ENCODE measurements around the gene ATP13A4.

The ATP13A4 gene

DNA sequence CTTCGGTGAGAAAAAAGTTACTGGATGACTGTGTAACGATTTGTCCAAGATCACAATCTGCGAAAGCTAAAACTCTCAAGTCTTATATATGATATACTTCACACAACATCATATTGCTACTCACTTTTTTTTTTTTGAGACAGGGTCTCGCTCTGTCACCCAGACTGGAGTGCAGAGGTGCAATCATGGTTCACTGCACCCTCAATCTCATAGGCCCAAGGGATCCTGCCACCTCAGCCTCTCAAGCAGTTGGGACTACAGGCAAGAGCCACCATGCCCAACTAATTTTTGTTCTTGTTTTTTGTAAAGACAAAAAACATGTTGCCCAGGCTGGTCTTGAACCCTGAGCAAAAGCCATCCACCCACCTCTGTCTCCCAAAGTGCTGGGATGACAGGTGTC, 5.4 kb upstream of the ATP13A4 start:
- Histone ChIP-seq H3K4me1 (ENCODE audit: control insufficient read depth in 1 of 2, insufficient read depth in 2 of 2, low read length in 2 of 2) (peaks cover 5 to 16% of the 10 kb centered on the region in 2 donors), H3K27me3 (ENCODE audit: control insufficient read depth in 1 of 2, insufficient read depth in 2 of 2, low read length in 2 of 2) (no peaks in the 10 kb centered on the region), H3K27ac (ENCODE audit: low read depth, low read length) (no peak overlapping the region), H3K36me3 (ENCODE audit: control insufficient read depth in 1 of 2, insufficient read depth in 2 of 2, low read length in 2 of 2) (no peaks in the 10 kb centered on the region), H3K9me3 (ENCODE audit: control insufficient read depth in 1 of 2, low read length in 2 of 2) (no peaks in the 10 kb centered on the region), H3K9ac (ENCODE audit: low read depth in 1 of 2, low read length in 2 of 2) (no peak overlapping the region), H3K4me3 (ENCODE audit: low read depth in 1 of 2, low read length in 2 of 2) (no peak overlapping the region)

DNA sequence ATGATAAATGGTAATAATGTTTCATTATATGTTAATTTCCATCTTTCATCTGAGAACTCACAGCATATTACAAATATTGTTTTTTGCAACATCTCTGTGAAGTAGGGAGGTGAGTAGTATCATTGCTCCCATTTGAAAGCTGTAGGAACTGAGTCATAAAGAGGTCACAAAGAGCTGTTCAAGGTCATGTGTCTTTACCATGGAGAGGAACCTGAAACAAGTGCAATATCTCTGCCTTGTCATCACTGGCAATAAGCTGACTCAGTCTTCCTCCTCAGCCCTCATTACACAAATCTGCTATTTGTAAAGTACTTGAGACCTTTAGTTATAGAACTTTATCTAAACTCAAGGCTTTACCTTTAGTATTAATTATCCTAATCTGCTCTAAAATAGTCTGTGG, 4.4 kb upstream of the ATP13A4 start:
- Histone ChIP-seq H3K4me3 (ENCODE audit: low read depth in 1 of 2, low read length in 2 of 2) (no peak overlapping the region), H3K36me3 (ENCODE audit: control insufficient read depth in 1 of 2, insufficient read depth in 2 of 2, low read length in 2 of 2) (no peaks in the 10 kb centered on the region), H3K9me3 (ENCODE audit: control insufficient read depth in 1 of 2, low read length in 2 of 2) (no peaks in the 10 kb centered on the region), H3K9ac (ENCODE audit: low read depth in 1 of 2, low read length in 2 of 2) (no peak overlapping the region), H3K27ac (ENCODE audit: low read depth, low read length) (no peak overlapping the region), H3K4me1 (ENCODE audit: control insufficient read depth in 1 of 2, insufficient read depth in 2 of 2, low read length in 2 of 2) (peaks cover 5 to 19% of the 10 kb centered on the region in 2 donors), H3K27me3 (ENCODE audit: control insufficient read depth in 1 of 2, insufficient read depth in 2 of 2, low read length in 2 of 2) (no peaks in the 10 kb centered on the region)

DNA sequence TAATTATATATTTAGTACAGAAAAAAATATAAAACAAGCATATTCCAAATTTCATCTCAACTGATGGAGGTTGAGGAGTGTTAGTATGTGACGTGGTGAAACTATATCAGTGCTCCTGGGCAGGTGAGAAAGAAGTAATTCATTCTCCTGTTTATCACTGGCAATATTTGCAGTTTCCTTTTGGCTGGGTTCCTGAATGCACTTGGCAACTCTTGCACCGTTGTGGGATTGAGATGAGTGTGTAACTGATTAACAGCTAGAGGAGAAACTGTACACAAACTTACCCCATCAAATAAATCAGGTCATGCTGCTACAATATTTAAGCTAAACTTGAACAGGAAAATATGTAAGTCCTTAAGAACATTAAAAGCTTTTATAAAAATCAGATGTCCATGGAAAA, 2.1 kb upstream of the ATP13A4 start:
- Histone ChIP-seq H3K36me3 (ENCODE audit: control insufficient read depth in 1 of 2, insufficient read depth in 2 of 2, low read length in 2 of 2) (no peaks in the 10 kb centered on the region), H3K4me1 (ENCODE audit: control insufficient read depth in 1 of 2, insufficient read depth in 2 of 2, low read length in 2 of 2) (peaks cover 5 to 19% of the 10 kb centered on the region in 2 donors), H3K9me3 (ENCODE audit: control insufficient read depth in 1 of 2, low read length in 2 of 2) (no peaks in the 10 kb centered on the region)

DNA sequence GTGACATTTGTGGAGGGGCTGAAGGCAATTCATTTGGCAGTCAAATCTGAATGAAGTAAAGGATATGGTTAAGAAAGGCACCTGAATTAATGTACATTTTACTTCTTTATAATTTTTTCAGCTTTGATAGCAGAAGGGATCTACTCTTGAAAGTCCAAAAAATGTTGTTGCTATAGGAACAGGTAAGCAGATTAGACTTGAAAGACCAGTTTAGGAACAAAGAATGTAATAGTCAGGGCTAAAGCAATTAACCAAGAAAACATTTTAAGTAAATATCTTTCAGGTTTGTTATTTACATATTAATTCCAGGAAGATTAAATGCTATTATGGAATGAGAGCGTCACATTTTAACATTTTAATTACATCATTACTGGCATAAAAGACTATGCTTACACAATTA, 1.1 kb downstream of the ATP13A4 start:
- H3K9me3 ChIP-seq (ENCODE audit: control insufficient read depth in 1 of 2, low read length in 2 of 2) = no peaks in the 10 kb centered on the region
- no peaks in the 10 kb centered on the region for H3K36me3 ChIP-seq (ENCODE audit: control insufficient read depth in 1 of 2, insufficient read depth in 2 of 2, low read length in 2 of 2)
- H3K4me1 ChIP-seq (ENCODE audit: control insufficient read depth in 1 of 2, insufficient read depth in 2 of 2, low read length in 2 of 2) = peaks cover 5 to 19% of the 10 kb centered on the region in 2 donors
- H3K4me3 ChIP-seq (ENCODE audit: low read depth in 1 of 2, low read length in 2 of 2) = no peak overlapping the region
- H3K9ac ChIP-seq (ENCODE audit: low read depth in 1 of 2, low read length in 2 of 2) = no peak overlapping the region
- no peaks in the 10 kb centered on the region for H3K27me3 ChIP-seq (ENCODE audit: control insufficient read depth in 1 of 2, insufficient read depth in 2 of 2, low read length in 2 of 2)
- H3K27ac ChIP-seq (ENCODE audit: low read depth, low read length) = no peak overlapping the region

More for the DNA sequence above, 2.1 kb upstream of the ATP13A4 start:
- H3K4me3 ChIP-seq (ENCODE audit: low read depth in 1 of 2, low read length in 2 of 2) = no peak overlapping the region
- no peaks in the 10 kb centered on the region for H3K27me3 ChIP-seq (ENCODE audit: control insufficient read depth in 1 of 2, insufficient read depth in 2 of 2, low read length in 2 of 2)
- no peak overlapping the region for H3K27ac ChIP-seq (ENCODE audit: low read depth, low read length)
- H3K9ac ChIP-seq (ENCODE audit: low read depth in 1 of 2, low read length in 2 of 2) = no peak overlapping the region

DNA sequence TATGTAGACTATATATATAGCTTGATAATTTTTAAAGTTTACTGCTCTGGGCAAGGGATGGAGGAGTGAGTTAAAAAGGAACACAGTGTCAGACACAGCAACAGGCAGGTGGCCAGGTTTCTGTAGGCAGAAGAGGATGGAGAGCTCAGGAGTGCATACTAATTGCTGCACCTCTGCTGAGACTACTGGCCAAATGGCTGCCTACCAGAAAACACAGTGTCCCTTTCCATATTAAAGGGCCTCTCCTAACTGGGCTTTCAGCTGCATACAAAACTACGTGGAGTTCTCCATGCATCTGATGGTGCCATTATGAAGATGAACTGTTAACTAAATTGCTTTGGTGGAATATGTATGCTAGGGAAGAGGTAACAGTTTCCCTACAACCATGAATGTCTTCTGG, 1.8 kb downstream of the ATP13A4 start:
- H3K4me1 ChIP-seq (ENCODE audit: control insufficient read depth in 1 of 2, insufficient read depth in 2 of 2, low read length in 2 of 2) = peaks cover 5 to 19% of the 10 kb centered on the region in 2 donors
- no peak overlapping the region for H3K4me3 ChIP-seq (ENCODE audit: low read depth in 1 of 2, low read length in 2 of 2)
- H3K27ac ChIP-seq (ENCODE audit: low read depth, low read length) = no peak overlapping the region
- H3K9me3 ChIP-seq (ENCODE audit: control insufficient read depth in 1 of 2, low read length in 2 of 2) = no peaks in the 10 kb centered on the region
- no peak overlapping the region for H3K9ac ChIP-seq (ENCODE audit: low read depth in 1 of 2, low read length in 2 of 2)
- H3K27me3 ChIP-seq (ENCODE audit: control insufficient read depth in 1 of 2, insufficient read depth in 2 of 2, low read length in 2 of 2) = no peaks in the 10 kb centered on the region
- no peaks in the 10 kb centered on the region for H3K36me3 ChIP-seq (ENCODE audit: control insufficient read depth in 1 of 2, insufficient read depth in 2 of 2, low read length in 2 of 2)

DNA sequence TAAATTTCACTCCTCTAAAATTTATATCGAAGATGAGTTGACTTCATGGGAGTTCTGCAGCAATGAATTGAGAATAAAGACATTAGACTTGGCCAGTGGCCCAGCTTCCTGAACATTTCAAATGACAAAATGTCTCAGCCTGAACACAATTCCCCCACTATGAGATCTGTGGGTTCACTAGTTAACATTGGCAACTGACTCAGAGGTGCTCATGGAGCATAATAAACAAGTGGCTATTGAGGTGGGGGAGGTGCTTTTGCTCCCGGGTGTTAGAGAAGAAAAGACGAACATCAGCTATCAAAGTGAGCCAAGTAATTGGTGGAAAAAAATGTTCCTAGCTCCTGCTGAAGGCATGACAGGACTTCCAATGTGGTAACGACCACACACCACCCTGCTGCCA, 6.3 kb downstream of the ATP13A4 start:
- Histone ChIP-seq H3K9me3 (ENCODE audit: control insufficient read depth in 1 of 2, low read length in 2 of 2) (peaks cover 6 to 9% of the 10 kb centered on the region in 2 donors), H3K4me3 (ENCODE audit: low read depth in 1 of 2, low read length in 2 of 2) (no peak overlapping the region), H3K27me3 (ENCODE audit: control insufficient read depth in 1 of 2, insufficient read depth in 2 of 2, low read length in 2 of 2) (no peaks in the 10 kb centered on the region), H3K36me3 (ENCODE audit: control insufficient read depth in 1 of 2, insufficient read depth in 2 of 2, low read length in 2 of 2) (no peaks in the 10 kb centered on the region), H3K4me1 (ENCODE audit: control insufficient read depth in 1 of 2, insufficient read depth in 2 of 2, low read length in 2 of 2) (no peaks in the 10 kb centered on the region), H3K27ac (ENCODE audit: low read depth, low read length) (no peak overlapping the region), H3K9ac (ENCODE audit: low read depth in 1 of 2, low read length in 2 of 2) (no peak overlapping the region)

- Histone ChIP-seq H3K4me1 (ENCODE audit: control insufficient read depth in 1 of 2, insufficient read depth in 2 of 2, low read length in 2 of 2) (no peaks in the 10 kb centered on the region), H3K27ac (ENCODE audit: low read depth, low read length) (no peak overlapping the region), H3K27me3 (ENCODE audit: control insufficient read depth in 1 of 2, insufficient read depth in 2 of 2, low read length in 2 of 2) (no peaks in the 10 kb centered on the region), H3K36me3 (ENCODE audit: control insufficient read depth in 1 of 2, insufficient read depth in 2 of 2, low read length in 2 of 2) (no peaks in the 10 kb centered on the region), H3K9me3 (ENCODE audit: control insufficient read depth in 1 of 2, low read length in 2 of 2) (peaks cover 6 to 9% of the 10 kb centered on the region in 2 donors), H3K9ac (ENCODE audit: low read depth in 1 of 2, low read length in 2 of 2) (no peak overlapping the region), H3K4me3 (ENCODE audit: low read depth in 1 of 2, low read length in 2 of 2) (no peak overlapping the region)
Observed at GRCh38 chr3:193546129-193546528, 8.6 kb downstream of the ATP13A4 start.

DNA sequence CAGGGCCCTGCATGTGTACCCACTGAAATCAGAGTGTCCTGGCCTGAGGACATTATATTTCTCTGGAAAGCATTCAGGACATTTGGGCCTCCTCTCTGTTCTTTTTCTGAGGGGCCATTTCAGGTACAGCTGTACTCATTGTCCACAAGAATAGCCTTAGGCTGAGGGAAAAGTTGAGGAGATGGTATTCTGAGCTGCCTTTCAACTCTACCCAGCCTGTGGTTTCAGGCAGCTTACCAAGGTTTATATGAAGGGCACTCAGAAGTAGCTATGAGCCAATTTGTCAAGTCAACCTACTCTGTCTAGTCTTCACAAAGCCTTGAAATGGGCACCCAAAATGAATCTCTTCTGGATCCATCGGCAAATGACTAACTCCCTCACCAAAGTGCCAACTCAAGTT, 9.4 kb downstream of the ATP13A4 start:
- H3K27me3 ChIP-seq (ENCODE audit: control insufficient read depth in 1 of 2, insufficient read depth in 2 of 2, low read length in 2 of 2) = no peaks in the 10 kb centered on the region
- no peak overlapping the region for H3K4me3 ChIP-seq (ENCODE audit: low read depth in 1 of 2, low read length in 2 of 2)
- no peak overlapping the region for H3K27ac ChIP-seq (ENCODE audit: low read depth, low read length)
- no peak overlapping the region for H3K9ac ChIP-seq (ENCODE audit: low read depth in 1 of 2, low read length in 2 of 2)
- H3K9me3 ChIP-seq (ENCODE audit: control insufficient read depth in 1 of 2, low read length in 2 of 2) = peaks cover 6 to 9% of the 10 kb centered on the region in 2 donors
- H3K4me1 ChIP-seq (ENCODE audit: control insufficient read depth in 1 of 2, insufficient read depth in 2 of 2, low read length in 2 of 2) = no peaks in the 10 kb centered on the region
- H3K36me3 ChIP-seq (ENCODE audit: control insufficient read depth in 1 of 2, insufficient read depth in 2 of 2, low read length in 2 of 2) = no peaks in the 10 kb centered on the region

- Histone ChIP-seq H3K9ac (ENCODE audit: low read depth in 1 of 2, low read length in 2 of 2) (no peak overlapping the region), H3K36me3 (ENCODE audit: control insufficient read depth in 1 of 2, insufficient read depth in 2 of 2, low read length in 2 of 2) (no peaks in the 10 kb centered on the region), H3K27ac (ENCODE audit: low read depth, low read length) (no peak overlapping the region), H3K4me3 (ENCODE audit: low read depth in 1 of 2, low read length in 2 of 2) (no peak overlapping the region), H3K4me1 (ENCODE audit: control insufficient read depth in 1 of 2, insufficient read depth in 2 of 2, low read length in 2 of 2) (no peaks in the 10 kb centered on the region), H3K27me3 (ENCODE audit: control insufficient read depth in 1 of 2, insufficient read depth in 2 of 2, low read length in 2 of 2) (no peaks in the 10 kb centered on the region), H3K9me3 (ENCODE audit: control insufficient read depth in 1 of 2, low read length in 2 of 2) (peaks cover 6 to 9% of the 10 kb centered on the region in 2 donors)
Observed at GRCh38 chr3:193544289-193544688, 10.4 kb downstream of the ATP13A4 start.

- H3K27ac ChIP-seq (ENCODE audit: low read depth, low read length) = no peak overlapping the region
- H3K36me3 ChIP-seq (ENCODE audit: control insufficient read depth in 1 of 2, insufficient read depth in 2 of 2, low read length in 2 of 2) = no peaks in the 10 kb centered on the region
Observed at GRCh38 chr3:193530231-193531165, 24.2 kb downstream of the ATP13A4 start.

More at GRCh38 chr3:193530231-193531165, 24.2 kb downstream of the ATP13A4 start:
- Histone ChIP-seq H3K4me1 (ENCODE audit: control insufficient read depth in 1 of 2, insufficient read depth in 2 of 2, low read length in 2 of 2) (no peaks in the 10 kb centered on the region), H3K9me3 (ENCODE audit: control insufficient read depth in 1 of 2, low read length in 2 of 2) (no peaks in the 10 kb centered on the region), H3K27me3 (ENCODE audit: control insufficient read depth in 1 of 2, insufficient read depth in 2 of 2, low read length in 2 of 2) (no peaks in the 10 kb centered on the region), H3K9ac (ENCODE audit: low read depth in 1 of 2, low read length in 2 of 2) (no peak overlapping the region), H3K4me3 (ENCODE audit: low read depth in 1 of 2, low read length in 2 of 2) (no peak overlapping the region)
